Stimulated activated CD8-positive, alpha-beta memory T cell treated with anti-CD3 and anti-CD28 coated beads, Interleukin-12 subunit alpha, Interleukin-12 subunit beta, amount 100 ng/mL, for 1 hour (primary cell): ENCODE results near the gene GLYR1.
A peak's percentile ranks its signal among the peaks of the same experiment; 100 is the strongest.
"Not testable (repeated sequence)": the region's sequence is repeated elsewhere in the genome, so short reads cannot be mapped to it uniquely, and the experiment has no call there.

Experiments
- DNase-seq: peaks from one replicate; pipeline ENCODE4 v3.0.0-alpha.2; 2020; ENCODE audit warnings: low read depth

GLYR1 gene

GRCh38 chr16:4846901-4847773 lies at the start of gene GLYR1, which contains the start of gene UBN1:
Gene GLYR1, minus strand, starts transcription at chr16:4847288. Its CDS starts 23 bp downstream, at chr16:4847265.
Gene UBN1, plus strand, starts transcription at chr16:4847481. Its CDS starts 5,437 bp downstream, at chr16:4852918.
- DNase-seq = peak; percentile 100

- not testable (repeated sequence) for DNase-seq
These were observed 49.7 kb upstream of the GLYR1 start for GRCh38 chr16:4896761-4897160.

- DNase-seq = no peak
These were observed 48.3 kb upstream of the GLYR1 start for GRCh38 chr16:4895366-4895765.

- DNase-seq = no peak
These were observed 47.4 kb upstream of the GLYR1 start for GRCh38 chr16:4894276-4895150.

- no peak for DNase-seq
These were observed 46.2 kb upstream of the GLYR1 start for GRCh38 chr16:4893103-4893862.

- no peak for DNase-seq
These were observed 45.4 kb upstream of the GLYR1 start for GRCh38 chr16:4892361-4893102.

GRCh38 chr16:4891886-4892216 lies 44.8 kb upstream of the GLYR1 start:
- DNase-seq = no peak

- DNase-seq = no peak
These were observed 44.2 kb upstream of the GLYR1 start for GRCh38 chr16:4891097-4891885.

- DNase-seq = no peak
These were observed 43.6 kb upstream of the GLYR1 start for GRCh38 chr16:4890686-4891085.

- DNase-seq = no peak
These were observed 42.9 kb upstream of the GLYR1 start for GRCh38 chr16:4890026-4890425.

- no peak for DNase-seq
These were observed 41.5 kb upstream of the GLYR1 start for GRCh38 chr16:4888428-4889135.

- no peak for DNase-seq
These were observed 39.1 kb upstream of the GLYR1 start for GRCh38 chr16:4886151-4886550.

GRCh38 chr16:4884972-4885874 lies 38.1 kb upstream of the GLYR1 start:
- DNase-seq = no peak

GRCh38 chr16:4884209-4884608 lies 37.1 kb upstream of the GLYR1 start:
- no peak for DNase-seq

- DNase-seq = no peak
These were observed 36.4 kb upstream of the GLYR1 start for GRCh38 chr16:4883501-4883900.

- no peak for DNase-seq
These were observed 35.7 kb upstream of the GLYR1 start for GRCh38 chr16:4882633-4883285.

GRCh38 chr16:4882000-4882632 lies 35.0 kb upstream of the GLYR1 start:
- DNase-seq = no peak

GRCh38 chr16:4880006-4880580 lies 33.0 kb upstream of the GLYR1 start:
- DNase-seq = no peak
